Measurements from ENCODE around the gene NTNG2.

- TF ChIP-seq EZH2 (IDR thresholded peaks at IDR 0.05) (no peak), POLR2AphosphoS5 (IDR thresholded peaks at IDR 0.05; ENCODE audit: borderline replicate concordance, low read depth, low read length) (no peak), FOXP2 (optimal IDR thresholded peaks at IDR 0.05; ENCODE audit: control extremely low read depth, extremely low read length, insufficient read depth) (no peak)
Observed at GRCh38 chr9:132167192-132167591, 5.3 kb downstream of the NTNG2 start.

All from SK-N-MC (cell line).